ENCODE results near the gene POM121L12. TPM values are rescaled to one million over a fixed set of nuclear protein-coding genes. Genes with fewer than 3 reads are reported as not detected.

The POM121L12 gene
- total RNA-seq, 1 experiment from 2014 or later = not detected

GRCh38 chr7:53062796-53063195 lies 27.4 kb downstream of the POM121L12 start:
- Histone ChIP-seq H3K9me3 (ENCODE audit: control insufficient read depth, low read depth, low read length) (no peaks in the 10 kb centered on the region), H4K5ac (ENCODE audit: insufficient read length, low read depth, low read length) (no peak overlapping the region), H3K27ac (ENCODE audit: insufficient read length, low read depth, low read length) (no peak overlapping the region), H3K27me3 (ENCODE audit: insufficient read depth, low read length) (no peaks in the 10 kb centered on the region; the same call in 1 of the 2 replicates), H3K56ac (ENCODE audit: insufficient read length, low read depth, low read length) (no peak overlapping the region), H3K4ac (ENCODE audit: low read depth, low read length) (no peak overlapping the region), H2BK120ac (ENCODE audit: low read depth, low read length, poor library complexity, severe bottlenecking) (no peak overlapping the region), H3K18ac (ENCODE audit: insufficient read length, low read depth, low read length) (no peak overlapping the region), H3K4me2 (ENCODE audit: insufficient read depth, insufficient read length, low read length) (no peak overlapping the region), H3K79me2 (ENCODE audit: insufficient read depth, low read length) (no peaks in the 10 kb centered on the region), H3K9ac (ENCODE audit: extremely low read depth, insufficient read length, low read length) (no peak overlapping the region), H2BK12ac (ENCODE audit: insufficient read length, low read depth, low read length) (no peak overlapping the region), H3K79me1 (ENCODE audit: insufficient read depth, low read depth, low read length, poor library complexity, severe bottlenecking) (no peaks in the 10 kb centered on the region), H2BK5ac (ENCODE audit: insufficient read length, low read length) (no peak overlapping the region), H4K91ac (ENCODE audit: insufficient read length, low read depth, low read length) (no peak overlapping the region), H3K23me2 (ENCODE audit: insufficient read length, low read depth, low read length, poor library complexity, severe bottlenecking) (no peaks in the 10 kb centered on the region), H4K8ac (replicated peaks; ENCODE audit: insufficient read length, low read depth, low read length) (no peak overlapping the region), H2BK20ac (ENCODE audit: low read depth, low read length, poor library complexity, severe bottlenecking) (no peak overlapping the region), H3K14ac (ENCODE audit: insufficient read depth, low read length) (no peak overlapping the region), H4K20me1 (ENCODE audit: control insufficient read depth, insufficient read depth, insufficient read length) (no peaks in the 10 kb centered on the region), H2AFZ (ENCODE audit: low read length) (no peak overlapping the region), H2AK5ac (ENCODE audit: insufficient read length, low read length) (no peak overlapping the region), H2BK15ac (ENCODE audit: low read depth, low read length) (no peak overlapping the region), H3T11ph (ENCODE audit: low read length) (no peak overlapping the region), H3K23ac (ENCODE audit: insufficient read length, low read depth, low read length) (no peak overlapping the region), H3K4me1 (ENCODE audit: insufficient read depth, low read length) (no peaks in the 10 kb centered on the region)
- Mint-ChIP-seq H3K27ac (no peak overlapping the region), H3K9me3 (peaks cover 0 to 14% of the 10 kb centered on the region in 2 experiments; a peak in 4 of 5 replicates), H3K36me3 (ENCODE audit: insufficient read depth in 1 of 3, low read depth in 3 of 3) (peaks cover 0 to 1% (median 0%) of the 10 kb centered on the region in 3 experiments; a peak in 2 of 7 replicates), H3K4me3 (no peak overlapping the region), H3K4me1 (peaks cover 1% of the 10 kb centered on the region in 2 experiments; a peak in 3 of 4 replicates), H3K27me3 (ENCODE audit: low read depth) (no peaks in the 10 kb centered on the region)
- no peak for TF ChIP-seq CTCF (conservative IDR thresholded peaks at IDR 0.05)
- no peak for DNase-seq

Measured in H9 (cell line).